ENCODE data around the gene INO80B. TPM values are rescaled to one million over a fixed set of nuclear protein-coding genes. Genes with fewer than 3 reads are reported as not detected.

INO80B gene
- polyA plus RNA-seq, 1 donor from 2014 or later = 35.2 TPM

- Histone ChIP-seq H3F3A (ENCODE audit: insufficient read depth, low read length, poor library complexity, severe bottlenecking) (no peaks in the 10 kb centered on the region), H3K79me2 (replicated peaks; ENCODE audit: insufficient read depth, low read length) (no peaks in the 10 kb centered on the region), H3K9ac (ENCODE audit: low read length) (no peak overlapping the region), H3K9me2 (ENCODE audit: insufficient read depth, low read length) (no peaks in the 10 kb centered on the region), H3K9me3 (ENCODE audit: low read length) (no peaks in the 10 kb centered on the region), H2AFZ (ENCODE audit: low read depth, low read length) (no peak overlapping the region), H3K4me2 (ENCODE audit: low read length) (no peak overlapping the region), H4K20me1 (ENCODE audit: insufficient read depth) (no peaks in the 10 kb centered on the region), H3K27ac (ENCODE audit: low read length) (no peak overlapping the region), H3K36me3 (ENCODE audit: insufficient read depth, low read length) (no peaks in the 10 kb centered on the region), H3K4me3 (ENCODE audit: low read length) (no peak overlapping the region), H3K27me3 (ENCODE audit: insufficient read depth, low read depth, low read length) (no peaks in the 10 kb centered on the region)
- TF ChIP-seq RAD21 (conservative IDR thresholded peaks at IDR 0.05) (no peak), EP300 (conservative IDR thresholded peaks at IDR 0.05; ENCODE audit: poor library complexity, severe bottlenecking) (no peak), TAF1 (IDR thresholded peaks at IDR 0.05; ENCODE audit: low read depth) (no peak), SMC3 (conservative IDR thresholded peaks at IDR 0.05; ENCODE audit: poor library complexity) (no peak), POLR2AphosphoS5 (IDR thresholded peaks at IDR 0.05) (no peak), REST (IDR thresholded peaks at IDR 0.05; ENCODE audit: borderline replicate concordance) (no peak), CTCF (IDR thresholded peaks at IDR 0.05; ENCODE audit: poor library complexity, severe bottlenecking) (no peak), MXI1 (conservative IDR thresholded peaks at IDR 0.05; ENCODE audit: poor library complexity, severe bottlenecking) (no peak), EZH2 (IDR thresholded peaks at IDR 0.05; ENCODE audit: borderline replicate concordance, insufficient read depth, low read length, poor library complexity, severe bottlenecking) (no peak)
These were observed 27.3 kb upstream of the INO80B start for GRCh38 chr2:74427551-74427950.

GRCh38 chr2:74428675-74429074, 26.2 kb upstream of the INO80B start:
- H3K27ac ChIP-seq (ENCODE audit: low read length) = no peak overlapping the region
- no peaks in the 10 kb centered on the region for H3K9me2 ChIP-seq (ENCODE audit: insufficient read depth, low read length)
- H3K9me3 ChIP-seq (ENCODE audit: low read length) = no peaks in the 10 kb centered on the region
- H4K20me1 ChIP-seq (ENCODE audit: insufficient read depth) = no peaks in the 10 kb centered on the region
- no peak for TF ChIP-seq EP300 (conservative IDR thresholded peaks at IDR 0.05; ENCODE audit: poor library complexity, severe bottlenecking)
- TF ChIP-seq EZH2 (IDR thresholded peaks at IDR 0.05; ENCODE audit: borderline replicate concordance, insufficient read depth, low read length, poor library complexity, severe bottlenecking) = no peak
- TF ChIP-seq REST (IDR thresholded peaks at IDR 0.05; ENCODE audit: borderline replicate concordance) = no peak
- TF ChIP-seq CTCF (IDR thresholded peaks at IDR 0.05; ENCODE audit: poor library complexity, severe bottlenecking) = no peak
- no peak for TF ChIP-seq SMC3 (conservative IDR thresholded peaks at IDR 0.05; ENCODE audit: poor library complexity)
- TF ChIP-seq TAF1 (IDR thresholded peaks at IDR 0.05; ENCODE audit: low read depth) = no peak
- no peak for TF ChIP-seq RAD21 (conservative IDR thresholded peaks at IDR 0.05)
- no peak for TF ChIP-seq POLR2AphosphoS5 (IDR thresholded peaks at IDR 0.05)
- TF ChIP-seq MXI1 (conservative IDR thresholded peaks at IDR 0.05; ENCODE audit: poor library complexity, severe bottlenecking) = no peak
- H3F3A ChIP-seq (ENCODE audit: insufficient read depth, low read length, poor library complexity, severe bottlenecking) = no peaks in the 10 kb centered on the region
- no peak overlapping the region for H3K4me2 ChIP-seq (ENCODE audit: low read length)
- no peak overlapping the region for H3K9ac ChIP-seq (ENCODE audit: low read length)
- no peak overlapping the region for H2AFZ ChIP-seq (ENCODE audit: low read depth, low read length)
- no peaks in the 10 kb centered on the region for H3K79me2 ChIP-seq (replicated peaks; ENCODE audit: insufficient read depth, low read length)
- H3K27me3 ChIP-seq (ENCODE audit: insufficient read depth, low read depth, low read length) = no peaks in the 10 kb centered on the region
- no peak overlapping the region for H3K4me3 ChIP-seq (ENCODE audit: low read length)
- H3K36me3 ChIP-seq (ENCODE audit: insufficient read depth, low read length) = no peaks in the 10 kb centered on the region

Data from neural cell (in vitro differentiated cells).